Transverse colon (tissue), 3 donors: ENCODE results near the gene TMEM143.

Experiments
- CTCF ChIP-seq, 5 experiments: fragments of 200-600 bp in 3 of 5; fragments of 450-650 bp in 2 of 5; sonication (generic) in 3 of 5; IDR thresholded peaks; 1 replicate in 2 of 5; 2 replicates in 3 of 5; pipeline ENCODE4 v1.5.1; 2016 to 2017; ENCODE audit warnings: antibody characterized with exemption in 5 of 5, inconsistent platforms in 3 of 5, mild to moderate bottlenecking in 2 of 5, moderate library complexity in 1 of 5
- EP300 ChIP-seq: sonication (generic); formaldehyde crosslinking; IDR thresholded peaks from one replicate; pipeline ENCODE4 v1.6.1; 2017; ENCODE audit warnings: antibody characterized with exemption, low read depth

- TF ChIP-seq CTCF (IDR thresholded peaks at IDR 0.05): no peak
- no peak for TF ChIP-seq EP300
Measured at GRCh38 chr19:48355365-48355954, 8.3 kb downstream of the TMEM143 start.
